RWPE2 (cell line): ENCODE measurements around the gene TSR1.
A peak's percentile ranks its signal among the peaks of the same experiment; 100 is the strongest.

Experiments used
- ATAC-seq: fragments of 200-7000 bp; cut with Tn5 transposase; 3 replicates; pipeline ENCODE4 v1.9.1; 2021; ENCODE audit warnings: low read depth
- DNase-seq: peaks from one replicate; pipeline ENCODE4 v3.0.0-alpha.2; 2020; ENCODE audit warnings: low spot score
- H3K27ac ChIP-seq: fragments of 450-650 bp; 2 replicates; pipeline ENCODE4 v1.5.1; 2017; ENCODE audit warnings: mild to moderate bottlenecking; ENCODE audit not compliant: poor library complexity, severe bottlenecking
- H3K27me3 ChIP-seq: fragments of 250-450 bp; sonication (Bioruptor Pico); 2 replicates; pipeline ENCODE4 v1.5.1; 2021; ENCODE audit warnings: mild to moderate bottlenecking, moderate library complexity; ENCODE audit not compliant: insufficient read depth, poor library complexity, severe bottlenecking
- H3K36me3 ChIP-seq: fragments of 250-450 bp; sonication (Bioruptor Pico); 2 replicates; pipeline ENCODE4 v1.5.1; 2020; ENCODE audit warnings: low read depth, mild to moderate bottlenecking, moderate library complexity
- H3K4me1 ChIP-seq: fragments of 250-450 bp; sonication (Bioruptor Pico); 2 replicates; pipeline ENCODE4 v1.5.1; 2021; ENCODE audit warnings: mild to moderate bottlenecking, moderate library complexity; ENCODE audit not compliant: insufficient read depth, poor library complexity, severe bottlenecking
- H3K4me3 ChIP-seq: fragments of 250-450 bp; sonication (Bioruptor Pico); 2 replicates; pipeline ENCODE4 v1.5.1; 2021; ENCODE audit warnings: mild to moderate bottlenecking, moderate library complexity; ENCODE audit not compliant: severe bottlenecking
- H3K9me3 ChIP-seq: fragments of 250-450 bp; sonication (Bioruptor Pico); 2 replicates; pipeline ENCODE4 v1.5.1; 2021; ENCODE audit warnings: mild to moderate bottlenecking, moderate library complexity; ENCODE audit not compliant: severe bottlenecking
- CTCF ChIP-seq: fragments of 450-650 bp; IDR thresholded peaks from one replicate; pipeline ENCODE4 v1.5.1; 2017; ENCODE audit warnings: mild to moderate bottlenecking, moderate library complexity; ENCODE audit not compliant: poor library complexity, severe bottlenecking

TSR1 gene

GRCh38 chr17:2362016-2362415 is 25.8 kb upstream of the TSR1 start:
- Histone ChIP-seq H3K27me3 (no peaks in the 10 kb centered on the region), H3K27ac (no peak overlapping the region), H3K36me3 (peaks cover 7% of the 10 kb centered on the region; the same call in 1 of the 2 replicates), H3K4me1 (peaks cover 17% of the 10 kb centered on the region), H3K4me3 (no peak overlapping the region), H3K9me3 (no peaks in the 10 kb centered on the region)
- TF ChIP-seq CTCF = no peak
- ATAC-seq (no peak), DNase-seq (no peak)

GRCh38 chr17:2361010-2361760 is 24.9 kb upstream of the TSR1 start:
- TF ChIP-seq CTCF = no peak
- Histone ChIP-seq H3K9me3 (no peaks in the 10 kb centered on the region), H3K27me3 (no peaks in the 10 kb centered on the region), H3K4me1 (peaks cover 17% of the 10 kb centered on the region), H3K36me3 (peaks cover 7% of the 10 kb centered on the region; the same call in 1 of the 2 replicates), H3K27ac (peak overlapping the region; percentile 57), H3K4me3 (no peak overlapping the region)
- DNase-seq = no peak
- ATAC-seq = no peak

GRCh38 chr17:2357931-2358434 is 21.7 kb upstream of the TSR1 start:
- peak; percentile 31 for DNase-seq
- H3K27me3 ChIP-seq = no peaks in the 10 kb centered on the region
- no peak for ATAC-seq
- peak overlapping the region; percentile 57 for H3K27ac ChIP-seq
- H3K4me3 ChIP-seq = no peak overlapping the region
- no peaks in the 10 kb centered on the region for H3K9me3 ChIP-seq
- H3K36me3 ChIP-seq = 0 out of 2 replicates have a peak, but pooled peaks cover 3% of the 10 kb centered on the region
- TF ChIP-seq CTCF = no peak
- peaks cover 19% of the 10 kb centered on the region for H3K4me1 ChIP-seq

GRCh38 chr17:2357237-2357636 is 21.0 kb upstream of the TSR1 start:
- no peak for TF ChIP-seq CTCF
- no peak for DNase-seq
- H3K27ac ChIP-seq = no peak overlapping the region
- ATAC-seq = no peak
- H3K27me3 ChIP-seq = no peaks in the 10 kb centered on the region
- H3K4me3 ChIP-seq = no peak overlapping the region
- H3K36me3 ChIP-seq = 0 out of 2 replicates have a peak, but pooled peaks cover 3% of the 10 kb centered on the region
- H3K9me3 ChIP-seq = no peaks in the 10 kb centered on the region
- peaks cover 19% of the 10 kb centered on the region for H3K4me1 ChIP-seq

GRCh38 chr17:2354311-2354710 is 18.1 kb upstream of the TSR1 start:
- Histone ChIP-seq H3K27ac (no peak overlapping the region), H3K27me3 (no peaks in the 10 kb centered on the region), H3K9me3 (no peaks in the 10 kb centered on the region), H3K36me3 (peaks cover 3% of the 10 kb centered on the region; the same call in 1 of the 2 replicates), H3K4me3 (no peak overlapping the region), H3K4me1 (peaks cover 7% of the 10 kb centered on the region)
- no peak for ATAC-seq
- no peak for TF ChIP-seq CTCF
- no peak for DNase-seq
